ENCODE measurements around the gene SCAF1. TPM values are rescaled to one million over a fixed set of nuclear protein-coding genes. Genes with fewer than 3 reads are reported as not detected.

SCAF1 gene
- total RNA-seq, 1 experiment from 2014 or later, result 103 TPM

DNA sequence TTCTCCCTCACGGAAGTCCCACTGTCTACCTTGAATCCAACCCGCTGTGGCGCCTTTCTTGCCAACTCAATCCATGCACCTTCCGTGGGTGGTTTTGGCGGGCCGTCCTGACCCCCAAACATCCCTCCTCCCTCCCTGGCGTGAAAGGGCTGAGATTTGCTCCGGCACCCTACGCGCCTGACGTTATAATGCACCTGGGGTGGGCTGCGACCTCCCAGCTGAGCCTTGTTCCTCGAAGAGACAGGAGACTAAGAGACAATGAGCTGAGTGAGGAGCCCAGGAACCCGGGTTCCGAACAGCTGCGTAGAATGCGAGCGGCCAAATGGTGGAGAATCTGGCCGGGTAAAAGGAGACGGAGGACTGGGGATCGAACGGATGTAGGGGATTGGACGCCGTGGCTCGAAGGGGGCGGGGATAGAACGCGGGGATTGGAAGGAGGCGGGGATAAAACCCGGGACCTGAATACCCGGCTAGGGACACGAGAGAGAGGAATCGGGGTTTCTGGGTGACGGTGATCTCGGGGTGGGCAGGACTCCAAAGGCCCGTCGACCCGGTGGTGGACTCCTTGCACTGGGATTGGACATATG lies 48.7 kb downstream of the SCAF1 start, which contains the start of gene CPT1C (continued):
- TF ChIP-seq, protein P1, sequence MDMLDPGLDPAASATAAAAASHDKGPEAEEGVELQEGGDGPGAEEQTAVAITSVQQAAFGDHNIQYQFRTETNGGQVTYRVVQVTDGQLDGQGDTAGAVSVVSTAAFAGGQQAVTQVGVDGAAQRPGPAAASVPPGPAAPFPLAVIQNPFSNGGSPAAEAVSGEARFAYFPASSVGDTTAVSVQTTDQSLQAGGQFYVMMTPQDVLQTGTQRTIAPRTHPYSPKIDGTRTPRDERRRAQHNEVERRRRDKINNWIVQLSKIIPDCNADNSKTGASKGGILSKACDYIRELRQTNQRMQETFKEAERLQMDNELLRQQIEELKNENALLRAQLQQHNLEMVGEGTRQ (CRISPR knock-in tag; IDR thresholded peaks at IDR 0.05), result 0 out of 2 replicates have a peak, but pooled peaks have one; percentile 20
- TF ChIP-seq ZBTB21 (CRISPR knock-in tag; IDR thresholded peaks at IDR 0.05; ENCODE audit: borderline replicate concordance), result no peak
- peak; percentile 77; the same call in 1 of the 2 replicates for TF ChIP-seq PRRX2 (CRISPR knock-in tag; IDR thresholded peaks at IDR 0.05)
- no peak for TF ChIP-seq SOX15 (CRISPR knock-in tag; IDR thresholded peaks at IDR 0.05)
- no peak for TF ChIP-seq GABPB1 (CRISPR knock-in tag; IDR thresholded peaks at IDR 0.05)
- TF ChIP-seq GRHL2 (CRISPR knock-in tag; IDR thresholded peaks at IDR 0.05; ENCODE audit: insufficient replicate concordance, severe bottlenecking), result no peak
- no peak for TF ChIP-seq MXD4 (CRISPR knock-in tag; IDR thresholded peaks at IDR 0.05; ENCODE audit: borderline replicate concordance)
- peak; percentile 89 for TF ChIP-seq TEAD1 (CRISPR knock-in tag; IDR thresholded peaks at IDR 0.05)
- TF ChIP-seq ZNF671 (CRISPR knock-in tag; IDR thresholded peaks at IDR 0.05), result 0 out of 2 replicates have a peak, but pooled peaks have one; percentile 78
- TF ChIP-seq JUN (CRISPR knock-in tag; IDR thresholded peaks at IDR 0.05), result 0 out of 2 replicates have a peak, but pooled peaks have one; percentile 50
- TF ChIP-seq, protein P2, sequence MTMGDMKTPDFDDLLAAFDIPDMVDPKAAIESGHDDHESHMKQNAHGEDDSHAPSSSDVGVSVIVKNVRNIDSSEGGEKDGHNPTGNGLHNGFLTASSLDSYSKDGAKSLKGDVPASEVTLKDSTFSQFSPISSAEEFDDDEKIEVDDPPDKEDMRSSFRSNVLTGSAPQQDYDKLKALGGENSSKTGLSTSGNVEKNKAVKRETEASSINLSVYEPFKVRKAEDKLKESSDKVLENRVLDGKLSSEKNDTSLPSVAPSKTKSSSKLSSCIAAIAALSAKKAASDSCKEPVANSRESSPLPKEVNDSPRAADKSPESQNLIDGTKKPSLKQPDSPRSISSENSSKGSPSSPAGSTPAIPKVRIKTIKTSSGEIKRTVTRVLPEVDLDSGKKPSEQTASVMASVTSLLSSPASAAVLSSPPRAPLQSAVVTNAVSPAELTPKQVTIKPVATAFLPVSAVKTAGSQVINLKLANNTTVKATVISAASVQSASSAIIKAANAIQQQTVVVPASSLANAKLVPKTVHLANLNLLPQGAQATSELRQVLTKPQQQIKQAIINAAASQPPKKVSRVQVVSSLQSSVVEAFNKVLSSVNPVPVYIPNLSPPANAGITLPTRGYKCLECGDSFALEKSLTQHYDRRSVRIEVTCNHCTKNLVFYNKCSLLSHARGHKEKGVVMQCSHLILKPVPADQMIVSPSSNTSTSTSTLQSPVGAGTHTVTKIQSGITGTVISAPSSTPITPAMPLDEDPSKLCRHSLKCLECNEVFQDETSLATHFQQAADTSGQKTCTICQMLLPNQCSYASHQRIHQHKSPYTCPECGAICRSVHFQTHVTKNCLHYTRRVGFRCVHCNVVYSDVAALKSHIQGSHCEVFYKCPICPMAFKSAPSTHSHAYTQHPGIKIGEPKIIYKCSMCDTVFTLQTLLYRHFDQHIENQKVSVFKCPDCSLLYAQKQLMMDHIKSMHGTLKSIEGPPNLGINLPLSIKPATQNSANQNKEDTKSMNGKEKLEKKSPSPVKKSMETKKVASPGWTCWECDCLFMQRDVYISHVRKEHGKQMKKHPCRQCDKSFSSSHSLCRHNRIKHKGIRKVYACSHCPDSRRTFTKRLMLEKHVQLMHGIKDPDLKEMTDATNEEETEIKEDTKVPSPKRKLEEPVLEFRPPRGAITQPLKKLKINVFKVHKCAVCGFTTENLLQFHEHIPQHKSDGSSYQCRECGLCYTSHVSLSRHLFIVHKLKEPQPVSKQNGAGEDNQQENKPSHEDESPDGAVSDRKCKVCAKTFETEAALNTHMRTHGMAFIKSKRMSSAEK (CRISPR knock-in tag; IDR thresholded peaks at IDR 0.05; ENCODE audit: borderline replicate concordance), result no peak
- TF ChIP-seq, protein P3, sequence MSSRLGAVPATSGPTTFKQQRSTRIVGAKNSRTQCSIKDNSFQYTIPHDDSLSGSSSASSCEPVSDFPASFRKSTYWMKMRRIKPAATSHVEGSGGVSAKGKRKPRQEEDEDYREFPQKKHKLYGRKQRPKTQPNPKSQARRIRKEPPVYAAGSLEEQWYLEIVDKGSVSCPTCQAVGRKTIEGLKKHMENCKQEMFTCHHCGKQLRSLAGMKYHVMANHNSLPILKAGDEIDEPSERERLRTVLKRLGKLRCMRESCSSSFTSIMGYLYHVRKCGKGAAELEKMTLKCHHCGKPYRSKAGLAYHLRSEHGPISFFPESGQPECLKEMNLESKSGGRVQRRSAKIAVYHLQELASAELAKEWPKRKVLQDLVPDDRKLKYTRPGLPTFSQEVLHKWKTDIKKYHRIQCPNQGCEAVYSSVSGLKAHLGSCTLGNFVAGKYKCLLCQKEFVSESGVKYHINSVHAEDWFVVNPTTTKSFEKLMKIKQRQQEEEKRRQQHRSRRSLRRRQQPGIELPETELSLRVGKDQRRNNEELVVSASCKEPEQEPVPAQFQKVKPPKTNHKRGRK (CRISPR knock-in tag; IDR thresholded peaks at IDR 0.05; ENCODE audit: borderline replicate concordance), result no peak
- TF ChIP-seq, protein P4, sequence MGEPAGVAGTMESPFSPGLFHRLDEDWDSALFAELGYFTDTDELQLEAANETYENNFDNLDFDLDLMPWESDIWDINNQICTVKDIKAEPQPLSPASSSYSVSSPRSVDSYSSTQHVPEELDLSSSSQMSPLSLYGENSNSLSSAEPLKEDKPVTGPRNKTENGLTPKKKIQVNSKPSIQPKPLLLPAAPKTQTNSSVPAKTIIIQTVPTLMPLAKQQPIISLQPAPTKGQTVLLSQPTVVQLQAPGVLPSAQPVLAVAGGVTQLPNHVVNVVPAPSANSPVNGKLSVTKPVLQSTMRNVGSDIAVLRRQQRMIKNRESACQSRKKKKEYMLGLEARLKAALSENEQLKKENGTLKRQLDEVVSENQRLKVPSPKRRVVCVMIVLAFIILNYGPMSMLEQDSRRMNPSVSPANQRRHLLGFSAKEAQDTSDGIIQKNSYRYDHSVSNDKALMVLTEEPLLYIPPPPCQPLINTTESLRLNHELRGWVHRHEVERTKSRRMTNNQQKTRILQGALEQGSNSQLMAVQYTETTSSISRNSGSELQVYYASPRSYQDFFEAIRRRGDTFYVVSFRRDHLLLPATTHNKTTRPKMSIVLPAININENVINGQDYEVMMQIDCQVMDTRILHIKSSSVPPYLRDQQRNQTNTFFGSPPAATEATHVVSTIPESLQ (CRISPR knock-in tag; IDR thresholded peaks at IDR 0.05), result peak; percentile 59; the same call in 1 of the 2 replicates
- TF ChIP-seq ZNF396 (CRISPR knock-in tag; IDR thresholded peaks at IDR 0.05; ENCODE audit: borderline replicate concordance), result no peak
- TF ChIP-seq, protein P5, sequence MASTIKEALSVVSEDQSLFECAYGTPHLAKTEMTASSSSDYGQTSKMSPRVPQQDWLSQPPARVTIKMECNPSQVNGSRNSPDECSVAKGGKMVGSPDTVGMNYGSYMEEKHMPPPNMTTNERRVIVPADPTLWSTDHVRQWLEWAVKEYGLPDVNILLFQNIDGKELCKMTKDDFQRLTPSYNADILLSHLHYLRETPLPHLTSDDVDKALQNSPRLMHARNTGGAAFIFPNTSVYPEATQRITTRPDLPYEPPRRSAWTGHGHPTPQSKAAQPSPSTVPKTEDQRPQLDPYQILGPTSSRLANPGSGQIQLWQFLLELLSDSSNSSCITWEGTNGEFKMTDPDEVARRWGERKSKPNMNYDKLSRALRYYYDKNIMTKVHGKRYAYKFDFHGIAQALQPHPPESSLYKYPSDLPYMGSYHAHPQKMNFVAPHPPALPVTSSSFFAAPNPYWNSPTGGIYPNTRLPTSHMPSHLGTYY (CRISPR knock-in tag; IDR thresholded peaks at IDR 0.05), result 0 out of 2 replicates have a peak, but pooled peaks have one; percentile 72
- TF ChIP-seq, protein P6, sequence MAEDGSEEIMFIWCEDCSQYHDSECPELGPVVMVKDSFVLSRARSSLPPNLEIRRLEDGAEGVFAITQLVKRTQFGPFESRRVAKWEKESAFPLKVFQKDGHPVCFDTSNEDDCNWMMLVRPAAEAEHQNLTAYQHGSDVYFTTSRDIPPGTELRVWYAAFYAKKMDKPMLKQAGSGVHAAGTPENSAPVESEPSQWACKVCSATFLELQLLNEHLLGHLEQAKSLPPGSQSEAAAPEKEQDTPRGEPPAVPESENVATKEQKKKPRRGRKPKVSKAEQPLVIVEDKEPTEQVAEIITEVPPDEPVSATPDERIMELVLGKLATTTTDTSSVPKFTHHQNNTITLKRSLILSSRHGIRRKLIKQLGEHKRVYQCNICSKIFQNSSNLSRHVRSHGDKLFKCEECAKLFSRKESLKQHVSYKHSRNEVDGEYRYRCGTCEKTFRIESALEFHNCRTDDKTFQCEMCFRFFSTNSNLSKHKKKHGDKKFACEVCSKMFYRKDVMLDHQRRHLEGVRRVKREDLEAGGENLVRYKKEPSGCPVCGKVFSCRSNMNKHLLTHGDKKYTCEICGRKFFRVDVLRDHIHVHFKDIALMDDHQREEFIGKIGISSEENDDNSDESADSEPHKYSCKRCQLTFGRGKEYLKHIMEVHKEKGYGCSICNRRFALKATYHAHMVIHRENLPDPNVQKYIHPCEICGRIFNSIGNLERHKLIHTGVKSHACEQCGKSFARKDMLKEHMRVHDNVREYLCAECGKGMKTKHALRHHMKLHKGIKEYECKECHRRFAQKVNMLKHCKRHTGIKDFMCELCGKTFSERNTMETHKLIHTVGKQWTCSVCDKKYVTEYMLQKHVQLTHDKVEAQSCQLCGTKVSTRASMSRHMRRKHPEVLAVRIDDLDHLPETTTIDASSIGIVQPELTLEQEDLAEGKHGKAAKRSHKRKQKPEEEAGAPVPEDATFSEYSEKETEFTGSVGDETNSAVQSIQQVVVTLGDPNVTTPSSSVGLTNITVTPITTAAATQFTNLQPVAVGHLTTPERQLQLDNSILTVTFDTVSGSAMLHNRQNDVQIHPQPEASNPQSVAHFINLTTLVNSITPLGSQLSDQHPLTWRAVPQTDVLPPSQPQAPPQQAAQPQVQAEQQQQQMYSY (CRISPR knock-in tag; IDR thresholded peaks at IDR 0.05), result peak; percentile 84
- TF ChIP-seq GTF2I (CRISPR knock-in tag; conservative IDR thresholded peaks at IDR 0.05), result no peak
- peak; percentile 37; the same call in 1 of the 2 replicates for TF ChIP-seq ETV6 (CRISPR knock-in tag; IDR thresholded peaks at IDR 0.05)
- peak; percentile 81; the same call in 1 of the 2 replicates for TF ChIP-seq ZNF232 (CRISPR knock-in tag; IDR thresholded peaks at IDR 0.05)
- TF ChIP-seq, protein P7, sequence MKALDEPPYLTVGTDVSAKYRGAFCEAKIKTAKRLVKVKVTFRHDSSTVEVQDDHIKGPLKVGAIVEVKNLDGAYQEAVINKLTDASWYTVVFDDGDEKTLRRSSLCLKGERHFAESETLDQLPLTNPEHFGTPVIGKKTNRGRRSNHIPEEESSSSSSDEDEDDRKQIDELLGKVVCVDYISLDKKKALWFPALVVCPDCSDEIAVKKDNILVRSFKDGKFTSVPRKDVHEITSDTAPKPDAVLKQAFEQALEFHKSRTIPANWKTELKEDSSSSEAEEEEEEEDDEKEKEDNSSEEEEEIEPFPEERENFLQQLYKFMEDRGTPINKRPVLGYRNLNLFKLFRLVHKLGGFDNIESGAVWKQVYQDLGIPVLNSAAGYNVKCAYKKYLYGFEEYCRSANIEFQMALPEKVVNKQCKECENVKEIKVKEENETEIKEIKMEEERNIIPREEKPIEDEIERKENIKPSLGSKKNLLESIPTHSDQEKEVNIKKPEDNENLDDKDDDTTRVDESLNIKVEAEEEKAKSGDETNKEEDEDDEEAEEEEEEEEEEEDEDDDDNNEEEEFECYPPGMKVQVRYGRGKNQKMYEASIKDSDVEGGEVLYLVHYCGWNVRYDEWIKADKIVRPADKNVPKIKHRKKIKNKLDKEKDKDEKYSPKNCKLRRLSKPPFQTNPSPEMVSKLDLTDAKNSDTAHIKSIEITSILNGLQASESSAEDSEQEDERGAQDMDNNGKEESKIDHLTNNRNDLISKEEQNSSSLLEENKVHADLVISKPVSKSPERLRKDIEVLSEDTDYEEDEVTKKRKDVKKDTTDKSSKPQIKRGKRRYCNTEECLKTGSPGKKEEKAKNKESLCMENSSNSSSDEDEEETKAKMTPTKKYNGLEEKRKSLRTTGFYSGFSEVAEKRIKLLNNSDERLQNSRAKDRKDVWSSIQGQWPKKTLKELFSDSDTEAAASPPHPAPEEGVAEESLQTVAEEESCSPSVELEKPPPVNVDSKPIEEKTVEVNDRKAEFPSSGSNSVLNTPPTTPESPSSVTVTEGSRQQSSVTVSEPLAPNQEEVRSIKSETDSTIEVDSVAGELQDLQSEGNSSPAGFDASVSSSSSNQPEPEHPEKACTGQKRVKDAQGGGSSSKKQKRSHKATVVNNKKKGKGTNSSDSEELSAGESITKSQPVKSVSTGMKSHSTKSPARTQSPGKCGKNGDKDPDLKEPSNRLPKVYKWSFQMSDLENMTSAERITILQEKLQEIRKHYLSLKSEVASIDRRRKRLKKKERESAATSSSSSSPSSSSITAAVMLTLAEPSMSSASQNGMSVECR (CRISPR knock-in tag; IDR thresholded peaks at IDR 0.05; ENCODE audit: borderline replicate concordance), result 0 out of 2 replicates have a peak, but pooled peaks have one; percentile 14
